ENCODE results near the gene GRPEL1. TPM values are rescaled to one million over a fixed set of nuclear protein-coding genes. Genes with fewer than 3 reads are reported as not detected.
A peak's percentile ranks its signal among the peaks of the same experiment; 100 is the strongest.

The GRPEL1 gene
- total and polyA plus RNA-seq, 2 of the 13 experiments (the other 11 are each of a cell fraction or from before 2014, with no cell fraction given), result 32.3 to 141 TPM

DNA sequence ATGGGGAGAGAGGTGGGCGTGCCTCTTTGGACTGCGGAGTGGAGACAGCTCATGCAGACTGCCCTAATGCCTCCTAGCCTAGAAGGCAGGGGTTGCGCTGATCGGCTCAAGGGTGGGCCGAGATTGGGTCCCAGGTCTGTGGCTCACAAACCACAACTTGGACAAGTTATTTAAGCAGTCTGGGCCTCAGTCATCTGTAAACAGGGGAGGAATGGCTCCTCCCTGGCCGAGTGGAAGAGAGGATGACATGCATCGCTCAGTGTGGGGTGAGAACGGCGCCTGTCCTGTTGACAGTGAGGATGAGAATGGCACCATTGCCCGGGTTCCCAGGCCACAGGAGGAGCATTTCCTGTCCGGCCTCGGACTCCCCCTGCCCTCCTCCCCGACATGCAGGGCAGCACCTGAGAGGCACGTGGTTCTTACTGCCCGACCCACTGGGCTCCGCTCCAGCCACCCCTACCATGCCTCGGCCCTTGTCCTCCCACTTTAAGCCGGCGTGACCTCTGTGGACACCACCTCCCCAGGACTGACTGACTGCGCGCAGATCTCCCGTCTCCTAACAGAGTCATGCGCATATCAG is 40.3 kb upstream of the GRPEL1 start:
- WGBS (ENCODE audit: low lambda C conversion rate), result 37% methylated on average over 10 of the region's 23 CpGs
- Histone ChIP-seq H3K9ac (ENCODE audit: insufficient read depth, low read depth, low read length) (no peak overlapping the region), H2AFZ (ENCODE audit: low read length) (no peak overlapping the region), H3K27ac (ENCODE audit: extremely low read length, insufficient read depth, low read length) (no peak overlapping the region), H3K36me3 (replicated peaks in 1 of 2; ENCODE audit: control insufficient read depth in 1 of 2, insufficient read depth in 2 of 2, low read length in 2 of 2) (no peaks in the 10 kb centered on the region), H3K4me2 (ENCODE audit: low read depth, low read length) (no peak overlapping the region), H3K4me1 (ENCODE audit: insufficient read depth, low read length) (peaks cover 41% of the 10 kb centered on the region), H3K4me3 (replicated peaks in 1 of 3; ENCODE audit: insufficient read depth in 1 of 3, low read depth in 2 of 3, low read length in 3 of 3) (no peak overlapping the region), H3K27me3 (ENCODE audit: control insufficient read depth in 1 of 2, insufficient read depth in 2 of 2, low read length in 2 of 2) (peaks cover 4 to 20% of the 10 kb centered on the region in 2 experiments; a peak in 3 of 5 replicates), H3K9me3 (ENCODE audit: low read length) (no peaks in the 10 kb centered on the region), H3K79me2 (ENCODE audit: insufficient read depth, low read length) (no peaks in the 10 kb centered on the region), H4K20me1 (ENCODE audit: insufficient read depth, low read length) (no peaks in the 10 kb centered on the region)
- DNase-seq (ENCODE audit: low spot score) (no peak), FAIRE-seq (no peak), ATAC-seq (no peak)
- POLR2A ChIA-PET, result no interaction called here
- intact Hi-C loops (cut with micrococcal nuclease; ENCODE audit: unreplicated experiment), result no loop called here
- CTCF ChIA-PET (ENCODE audit: low intra/inter-chr PET ratio, low total read pairs), result no interaction called here
- in situ Hi-C loops (cut with HindIII; ENCODE audit: extremely low pct_ligation_motif_present, low pct_unique_long_range_greater_than_20kb), result no loop called here
- no TSS peak for BruUV-seq (replicated peaks)
- TF ChIP-seq, protein P1, sequence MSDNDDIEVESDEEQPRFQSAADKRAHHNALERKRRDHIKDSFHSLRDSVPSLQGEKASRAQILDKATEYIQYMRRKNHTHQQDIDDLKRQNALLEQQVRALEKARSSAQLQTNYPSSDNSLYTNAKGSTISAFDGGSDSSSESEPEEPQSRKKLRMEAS (IDR thresholded peaks at IDR 0.05), result 0 out of 2 replicates have a peak, but pooled peaks have one; percentile 36
- TF ChIP-seq, protein P2, sequence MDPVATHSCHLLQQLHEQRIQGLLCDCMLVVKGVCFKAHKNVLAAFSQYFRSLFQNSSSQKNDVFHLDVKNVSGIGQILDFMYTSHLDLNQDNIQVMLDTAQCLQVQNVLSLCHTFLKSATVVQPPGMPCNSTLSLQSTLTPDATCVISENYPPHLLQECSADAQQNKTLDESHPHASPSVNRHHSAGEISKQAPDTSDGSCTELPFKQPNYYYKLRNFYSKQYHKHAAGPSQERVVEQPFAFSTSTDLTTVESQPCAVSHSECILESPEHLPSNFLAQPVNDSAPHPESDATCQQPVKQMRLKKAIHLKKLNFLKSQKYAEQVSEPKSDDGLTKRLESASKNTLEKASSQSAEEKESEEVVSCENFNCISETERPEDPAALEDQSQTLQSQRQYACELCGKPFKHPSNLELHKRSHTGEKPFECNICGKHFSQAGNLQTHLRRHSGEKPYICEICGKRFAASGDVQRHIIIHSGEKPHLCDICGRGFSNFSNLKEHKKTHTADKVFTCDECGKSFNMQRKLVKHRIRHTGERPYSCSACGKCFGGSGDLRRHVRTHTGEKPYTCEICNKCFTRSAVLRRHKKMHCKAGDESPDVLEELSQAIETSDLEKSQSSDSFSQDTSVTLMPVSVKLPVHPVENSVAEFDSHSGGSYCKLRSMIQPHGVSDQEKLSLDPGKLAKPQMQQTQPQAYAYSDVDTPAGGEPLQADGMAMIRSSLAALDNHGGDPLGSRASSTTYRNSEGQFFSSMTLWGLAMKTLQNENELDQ (CRISPR knock-in tag; IDR thresholded peaks at IDR 0.05; ENCODE audit: borderline replicate concordance), result no peak
- TF ChIP-seq KLF11 (CRISPR knock-in tag; IDR thresholded peaks at IDR 0.05) (no peak), SMARCC2 (IDR thresholded peaks at IDR 0.05) (no peak), AGO1 (IDR thresholded peaks at IDR 0.05; ENCODE audit: low read depth, low read length, poor library complexity, severe bottlenecking) (no peak), ZFP82 (CRISPR knock-in tag; IDR thresholded peaks at IDR 0.05; ENCODE audit: borderline replicate concordance) (no peak), POLR2AphosphoS5 (IDR thresholded peaks at IDR 0.05; ENCODE audit: low read depth, low read length) (no peak)
- TF ChIP-seq, protein P3, sequence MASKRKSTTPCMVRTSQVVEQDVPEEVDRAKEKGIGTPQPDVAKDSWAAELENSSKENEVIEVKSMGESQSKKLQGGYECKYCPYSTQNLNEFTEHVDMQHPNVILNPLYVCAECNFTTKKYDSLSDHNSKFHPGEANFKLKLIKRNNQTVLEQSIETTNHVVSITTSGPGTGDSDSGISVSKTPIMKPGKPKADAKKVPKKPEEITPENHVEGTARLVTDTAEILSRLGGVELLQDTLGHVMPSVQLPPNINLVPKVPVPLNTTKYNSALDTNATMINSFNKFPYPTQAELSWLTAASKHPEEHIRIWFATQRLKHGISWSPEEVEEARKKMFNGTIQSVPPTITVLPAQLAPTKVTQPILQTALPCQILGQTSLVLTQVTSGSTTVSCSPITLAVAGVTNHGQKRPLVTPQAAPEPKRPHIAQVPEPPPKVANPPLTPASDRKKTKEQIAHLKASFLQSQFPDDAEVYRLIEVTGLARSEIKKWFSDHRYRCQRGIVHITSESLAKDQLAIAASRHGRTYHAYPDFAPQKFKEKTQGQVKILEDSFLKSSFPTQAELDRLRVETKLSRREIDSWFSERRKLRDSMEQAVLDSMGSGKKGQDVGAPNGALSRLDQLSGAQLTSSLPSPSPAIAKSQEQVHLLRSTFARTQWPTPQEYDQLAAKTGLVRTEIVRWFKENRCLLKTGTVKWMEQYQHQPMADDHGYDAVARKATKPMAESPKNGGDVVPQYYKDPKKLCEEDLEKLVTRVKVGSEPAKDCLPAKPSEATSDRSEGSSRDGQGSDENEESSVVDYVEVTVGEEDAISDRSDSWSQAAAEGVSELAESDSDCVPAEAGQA (IDR thresholded peaks at IDR 0.05; ENCODE audit: low read depth), result no peak
- TF ChIP-seq, protein P3 (CRISPR knock-in tag; IDR thresholded peaks at IDR 0.05; ENCODE audit: borderline replicate concordance), result no peak
- TF ChIP-seq, protein P4, sequence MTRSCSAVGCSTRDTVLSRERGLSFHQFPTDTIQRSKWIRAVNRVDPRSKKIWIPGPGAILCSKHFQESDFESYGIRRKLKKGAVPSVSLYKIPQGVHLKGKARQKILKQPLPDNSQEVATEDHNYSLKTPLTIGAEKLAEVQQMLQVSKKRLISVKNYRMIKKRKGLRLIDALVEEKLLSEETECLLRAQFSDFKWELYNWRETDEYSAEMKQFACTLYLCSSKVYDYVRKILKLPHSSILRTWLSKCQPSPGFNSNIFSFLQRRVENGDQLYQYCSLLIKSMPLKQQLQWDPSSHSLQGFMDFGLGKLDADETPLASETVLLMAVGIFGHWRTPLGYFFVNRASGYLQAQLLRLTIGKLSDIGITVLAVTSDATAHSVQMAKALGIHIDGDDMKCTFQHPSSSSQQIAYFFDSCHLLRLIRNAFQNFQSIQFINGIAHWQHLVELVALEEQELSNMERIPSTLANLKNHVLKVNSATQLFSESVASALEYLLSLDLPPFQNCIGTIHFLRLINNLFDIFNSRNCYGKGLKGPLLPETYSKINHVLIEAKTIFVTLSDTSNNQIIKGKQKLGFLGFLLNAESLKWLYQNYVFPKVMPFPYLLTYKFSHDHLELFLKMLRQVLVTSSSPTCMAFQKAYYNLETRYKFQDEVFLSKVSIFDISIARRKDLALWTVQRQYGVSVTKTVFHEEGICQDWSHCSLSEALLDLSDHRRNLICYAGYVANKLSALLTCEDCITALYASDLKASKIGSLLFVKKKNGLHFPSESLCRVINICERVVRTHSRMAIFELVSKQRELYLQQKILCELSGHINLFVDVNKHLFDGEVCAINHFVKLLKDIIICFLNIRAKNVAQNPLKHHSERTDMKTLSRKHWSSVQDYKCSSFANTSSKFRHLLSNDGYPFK (CRISPR knock-in tag; IDR thresholded peaks at IDR 0.05; ENCODE audit: borderline replicate concordance), result no peak
- TF ChIP-seq, protein P5, sequence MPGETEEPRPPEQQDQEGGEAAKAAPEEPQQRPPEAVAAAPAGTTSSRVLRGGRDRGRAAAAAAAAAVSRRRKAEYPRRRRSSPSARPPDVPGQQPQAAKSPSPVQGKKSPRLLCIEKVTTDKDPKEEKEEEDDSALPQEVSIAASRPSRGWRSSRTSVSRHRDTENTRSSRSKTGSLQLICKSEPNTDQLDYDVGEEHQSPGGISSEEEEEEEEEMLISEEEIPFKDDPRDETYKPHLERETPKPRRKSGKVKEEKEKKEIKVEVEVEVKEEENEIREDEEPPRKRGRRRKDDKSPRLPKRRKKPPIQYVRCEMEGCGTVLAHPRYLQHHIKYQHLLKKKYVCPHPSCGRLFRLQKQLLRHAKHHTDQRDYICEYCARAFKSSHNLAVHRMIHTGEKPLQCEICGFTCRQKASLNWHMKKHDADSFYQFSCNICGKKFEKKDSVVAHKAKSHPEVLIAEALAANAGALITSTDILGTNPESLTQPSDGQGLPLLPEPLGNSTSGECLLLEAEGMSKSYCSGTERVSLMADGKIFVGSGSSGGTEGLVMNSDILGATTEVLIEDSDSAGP (CRISPR knock-in tag; IDR thresholded peaks at IDR 0.05; ENCODE audit: borderline replicate concordance), result no peak

Measured in HepG2 (cell line).